HG03066 (cell line): Measurements from ENCODE around the gene ARMS2.

Experiments used
- ATAC-seq: cut with Tn5 transposase; IDR thresholded peaks from one replicate; pipeline ENCODE4 v1.9.1; 2021; ENCODE audit warnings: low read depth; ENCODE audit not compliant: unreplicated experiment

ARMS2 gene

GRCh38 chr10:122468926-122469781, 14.7 kb downstream of the ARMS2 start:
- ATAC-seq = no peak

GRCh38 chr10:122469848-122470247, 15.4 kb downstream of the ARMS2 start:
- no peak for ATAC-seq

- no peak for ATAC-seq
Measured at GRCh38 chr10:122471531-122472177, 17.2 kb downstream of the ARMS2 start.

GRCh38 chr10:122473116-122473515, 18.7 kb downstream of the ARMS2 start:
- ATAC-seq = no peak

GRCh38 chr10:122474131-122474818, 19.8 kb downstream of the ARMS2 start:
- ATAC-seq = no peak

GRCh38 chr10:122475100-122475499, 20.6 kb downstream of the ARMS2 start:
- ATAC-seq = no peak

GRCh38 chr10:122475591-122476332, 21.3 kb downstream of the ARMS2 start:
- no peak for ATAC-seq

- no peak for ATAC-seq
Measured at GRCh38 chr10:122476333-122476695, 21.9 kb downstream of the ARMS2 start.

GRCh38 chr10:122477436-122477835, 23.0 kb downstream of the ARMS2 start:
- no peak for ATAC-seq

GRCh38 chr10:122478971-122479370, 24.5 kb downstream of the ARMS2 start:
- no peak for ATAC-seq

- ATAC-seq = no peak
Measured at GRCh38 chr10:122480146-122480833, 25.8 kb downstream of the ARMS2 start.

GRCh38 chr10:122481296-122482056, 27.0 kb downstream of the ARMS2 start:
- no peak for ATAC-seq

GRCh38 chr10:122484276-122485060, 30.0 kb downstream of the ARMS2 start:
- ATAC-seq = no peak

GRCh38 chr10:122485670-122486069, 31.2 kb downstream of the ARMS2 start:
- no peak for ATAC-seq

GRCh38 chr10:122486406-122487080, 32.1 kb downstream of the ARMS2 start:
- no peak for ATAC-seq

- no peak for ATAC-seq
Measured at GRCh38 chr10:122487174-122487765, 32.8 kb downstream of the ARMS2 start.

- ATAC-seq = no peak
Measured at GRCh38 chr10:122490268-122490667, 35.8 kb downstream of the ARMS2 start.
